GM12878 (cell line): ENCODE data around the gene CDKN3.

ENCODE experiments used
- EZH2 ChIP-seq: IDR thresholded peaks from 2 replicates; pipeline ENCODE4 v1.6.1; 2012; ENCODE audit warnings: low read depth, mild to moderate bottlenecking, control low read depth, inconsistent platforms, low read length, borderline replicate concordance; ENCODE audit not compliant: control insufficient read depth
- FOS ChIP-seq: IDR thresholded peaks from 3 replicates; pipeline ENCODE4 v1.6.1; 2011; ENCODE audit warnings: borderline replicate concordance; ENCODE audit not compliant: insufficient read length; ENCODE audit errors: extremely low read depth
- TF ChIP-seq, protein P1 (sequence below), 3 experiments: IDR thresholded peaks in 2 of 3; conservative IDR thresholded peaks in 1 of 3; 2 replicates each; pipeline ENCODE4 v1.5.1; 2011; ENCODE audit warnings: low read depth in 3 of 3, low read length in 3 of 3, mild to moderate bottlenecking in 3 of 3, control low read depth in 2 of 3, moderate library complexity in 2 of 3, inconsistent platforms in 1 of 3, mixed read lengths in 1 of 3; ENCODE audit not compliant: control insufficient read depth in 2 of 3, insufficient read depth in 1 of 3; ENCODE audit errors: extremely low read depth in 1 of 3
- TF ChIP-seq, protein P2 (sequence below): IDR thresholded peaks from 2 replicates; pipeline ENCODE4 v1.6.1; 2012; ENCODE audit warnings: mild to moderate bottlenecking, low read depth, low read length

DNA sequence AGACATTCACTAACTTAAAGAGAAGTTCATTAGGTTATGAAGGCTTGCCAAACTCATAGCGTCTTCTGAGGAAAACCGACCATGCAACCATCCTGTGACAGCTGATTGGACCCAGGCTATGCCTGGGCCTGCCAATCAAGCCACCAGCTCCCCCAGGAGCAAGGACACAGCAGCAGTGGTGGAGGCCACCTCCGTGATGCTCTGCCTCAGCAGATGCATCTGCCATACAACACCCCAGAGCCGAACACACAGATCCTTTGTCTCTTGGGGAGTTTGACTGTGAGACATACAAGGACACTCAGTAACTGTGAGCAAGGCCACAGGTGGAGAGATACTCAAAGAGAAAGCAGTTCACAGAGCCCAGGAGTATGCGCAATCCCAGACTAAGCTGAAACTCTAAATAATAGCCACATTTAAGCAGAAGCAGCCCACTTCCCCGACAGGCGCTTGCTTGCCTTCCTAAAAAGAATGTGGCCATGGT lies 54.4 kb downstream of the CDKN3 start:
- TF ChIP-seq, protein P1, sequence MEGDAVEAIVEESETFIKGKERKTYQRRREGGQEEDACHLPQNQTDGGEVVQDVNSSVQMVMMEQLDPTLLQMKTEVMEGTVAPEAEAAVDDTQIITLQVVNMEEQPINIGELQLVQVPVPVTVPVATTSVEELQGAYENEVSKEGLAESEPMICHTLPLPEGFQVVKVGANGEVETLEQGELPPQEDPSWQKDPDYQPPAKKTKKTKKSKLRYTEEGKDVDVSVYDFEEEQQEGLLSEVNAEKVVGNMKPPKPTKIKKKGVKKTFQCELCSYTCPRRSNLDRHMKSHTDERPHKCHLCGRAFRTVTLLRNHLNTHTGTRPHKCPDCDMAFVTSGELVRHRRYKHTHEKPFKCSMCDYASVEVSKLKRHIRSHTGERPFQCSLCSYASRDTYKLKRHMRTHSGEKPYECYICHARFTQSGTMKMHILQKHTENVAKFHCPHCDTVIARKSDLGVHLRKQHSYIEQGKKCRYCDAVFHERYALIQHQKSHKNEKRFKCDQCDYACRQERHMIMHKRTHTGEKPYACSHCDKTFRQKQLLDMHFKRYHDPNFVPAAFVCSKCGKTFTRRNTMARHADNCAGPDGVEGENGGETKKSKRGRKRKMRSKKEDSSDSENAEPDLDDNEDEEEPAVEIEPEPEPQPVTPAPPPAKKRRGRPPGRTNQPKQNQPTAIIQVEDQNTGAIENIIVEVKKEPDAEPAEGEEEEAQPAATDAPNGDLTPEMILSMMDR (IDR thresholded peaks at IDR 0.05 in 2 of 3, conservative IDR thresholded peaks at IDR 0.05 in 1 of 3; ENCODE audit: control insufficient read depth in 2 of 3, extremely low read depth in 1 of 3, insufficient read depth in 1 of 3, low read depth in 3 of 3, low read length in 3 of 3): no peak
- TF ChIP-seq FOS (no peak), EZH2 (no peak)
- TF ChIP-seq, protein P2, sequence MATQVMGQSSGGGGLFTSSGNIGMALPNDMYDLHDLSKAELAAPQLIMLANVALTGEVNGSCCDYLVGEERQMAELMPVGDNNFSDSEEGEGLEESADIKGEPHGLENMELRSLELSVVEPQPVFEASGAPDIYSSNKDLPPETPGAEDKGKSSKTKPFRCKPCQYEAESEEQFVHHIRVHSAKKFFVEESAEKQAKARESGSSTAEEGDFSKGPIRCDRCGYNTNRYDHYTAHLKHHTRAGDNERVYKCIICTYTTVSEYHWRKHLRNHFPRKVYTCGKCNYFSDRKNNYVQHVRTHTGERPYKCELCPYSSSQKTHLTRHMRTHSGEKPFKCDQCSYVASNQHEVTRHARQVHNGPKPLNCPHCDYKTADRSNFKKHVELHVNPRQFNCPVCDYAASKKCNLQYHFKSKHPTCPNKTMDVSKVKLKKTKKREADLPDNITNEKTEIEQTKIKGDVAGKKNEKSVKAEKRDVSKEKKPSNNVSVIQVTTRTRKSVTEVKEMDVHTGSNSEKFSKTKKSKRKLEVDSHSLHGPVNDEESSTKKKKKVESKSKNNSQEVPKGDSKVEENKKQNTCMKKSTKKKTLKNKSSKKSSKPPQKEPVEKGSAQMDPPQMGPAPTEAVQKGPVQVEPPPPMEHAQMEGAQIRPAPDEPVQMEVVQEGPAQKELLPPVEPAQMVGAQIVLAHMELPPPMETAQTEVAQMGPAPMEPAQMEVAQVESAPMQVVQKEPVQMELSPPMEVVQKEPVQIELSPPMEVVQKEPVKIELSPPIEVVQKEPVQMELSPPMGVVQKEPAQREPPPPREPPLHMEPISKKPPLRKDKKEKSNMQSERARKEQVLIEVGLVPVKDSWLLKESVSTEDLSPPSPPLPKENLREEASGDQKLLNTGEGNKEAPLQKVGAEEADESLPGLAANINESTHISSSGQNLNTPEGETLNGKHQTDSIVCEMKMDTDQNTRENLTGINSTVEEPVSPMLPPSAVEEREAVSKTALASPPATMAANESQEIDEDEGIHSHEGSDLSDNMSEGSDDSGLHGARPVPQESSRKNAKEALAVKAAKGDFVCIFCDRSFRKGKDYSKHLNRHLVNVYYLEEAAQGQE: no peak
